Epithelial cell of umbilical artery (primary cell): ENCODE data around the gene NXPH2. TPM values are rescaled to one million over a fixed set of nuclear protein-coding genes. Genes with fewer than 3 reads are reported as not detected.

Experiments used
- total RNA-seq: library from RNA; depleted of rRNA; stranded (reverse); fragments of >200 nt; gene quantifications from 2 replicates; pipeline ENCODE4 v1.2.3, GENCODE V29; 2014

The NXPH2 gene
- 0.32 TPM in 1 of 2 replicates, not detected in the other for total RNA-seq

DNA sequence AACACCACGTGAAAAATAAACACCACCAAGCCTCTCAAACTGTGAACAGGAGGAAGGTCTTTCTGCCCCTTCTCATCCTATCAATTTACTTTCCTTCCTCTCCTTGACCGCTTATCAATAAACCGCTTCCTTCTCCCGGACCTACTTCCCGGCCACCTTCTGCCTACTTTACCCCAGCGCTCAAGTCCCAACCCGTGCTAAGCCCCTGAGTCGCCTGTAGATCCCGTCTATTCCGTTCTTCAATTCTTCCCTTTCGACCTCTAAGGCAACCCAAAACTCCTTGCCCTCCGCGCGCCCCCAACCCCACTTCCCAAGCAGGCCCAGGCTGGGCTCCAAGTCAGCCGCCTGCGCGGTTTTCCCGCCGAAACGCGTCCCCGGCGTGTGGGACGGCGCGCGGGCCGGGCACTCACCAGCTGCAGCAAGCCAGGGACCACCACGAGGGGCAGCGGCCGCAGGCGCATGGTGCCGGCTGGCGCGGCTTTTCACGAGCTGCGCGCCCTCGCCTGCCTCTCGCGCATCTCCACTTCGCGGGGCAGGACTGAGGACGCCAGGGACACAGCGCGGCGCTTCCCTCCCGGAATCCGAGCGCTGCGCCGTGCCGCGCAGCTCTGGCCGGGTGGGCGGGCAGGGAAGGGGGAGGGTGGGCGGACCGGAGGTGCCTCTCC is at the start of gene NXPH2:
TSS of gene NXPH2 (minus strand) at position 610 of the 665 bp plus-strand sequence. CDS start at position 461, 149 bp downstream.

